Measurements from ENCODE around the gene LHX4. TPM values are rescaled to one million over a fixed set of nuclear protein-coding genes. Genes with fewer than 3 reads are reported as not detected.
A peak's percentile ranks its signal among the peaks of the same experiment; 100 is the strongest.

The LHX4 gene
- total RNA-seq, 1 donor from 2014 or later, result 0.12 TPM

- peaks cover 32% of the 10 kb centered on the region for H3K27me3 Mint-ChIP-seq (ENCODE audit: low read depth)
- TF ChIP-seq CTCF (IDR thresholded peaks at IDR 0.05), result no peak
- H3K27ac Mint-ChIP-seq (ENCODE audit: unreplicated experiment), result no peak overlapping the region
- DNase-seq (ENCODE audit: low spot score), result no peak
- no peaks in the 10 kb centered on the region for H3K36me3 Mint-ChIP-seq (ENCODE audit: low read depth)
- H3K4me3 Mint-ChIP-seq (ENCODE audit: unreplicated experiment), result no peak overlapping the region
- H3K9me3 Mint-ChIP-seq (ENCODE audit: low read depth), result no peaks in the 10 kb centered on the region
- H3K4me1 Mint-ChIP-seq (ENCODE audit: low read depth), result no peaks in the 10 kb centered on the region
These were observed 10.3 kb upstream of the LHX4 start for GRCh38 chr1:180219776-180220175.

GRCh38 chr1:180221462-180221861 lies 8.6 kb upstream of the LHX4 start:
- H3K27me3 Mint-ChIP-seq (ENCODE audit: low read depth), result peaks cover 44% of the 10 kb centered on the region

GRCh38 chr1:180224902-180225301 lies 5.2 kb upstream of the LHX4 start:
- Mint-ChIP-seq H3K9me3 (ENCODE audit: low read depth) (no peaks in the 10 kb centered on the region), H3K27me3 (ENCODE audit: low read depth) (peaks cover 62% of the 10 kb centered on the region)

More at GRCh38 chr1:180221462-180221861, 8.6 kb upstream of the LHX4 start:
- H3K4me1 Mint-ChIP-seq (ENCODE audit: low read depth), result no peaks in the 10 kb centered on the region
- no peak overlapping the region for H3K4me3 Mint-ChIP-seq (ENCODE audit: unreplicated experiment)
- DNase-seq (ENCODE audit: low spot score), result no peak
- H3K9me3 Mint-ChIP-seq (ENCODE audit: low read depth), result no peaks in the 10 kb centered on the region
- peaks cover 1% of the 10 kb centered on the region for H3K36me3 Mint-ChIP-seq (ENCODE audit: low read depth)
- no peak overlapping the region for H3K27ac Mint-ChIP-seq (ENCODE audit: unreplicated experiment)
- no peak for TF ChIP-seq CTCF (IDR thresholded peaks at IDR 0.05)

DNA sequence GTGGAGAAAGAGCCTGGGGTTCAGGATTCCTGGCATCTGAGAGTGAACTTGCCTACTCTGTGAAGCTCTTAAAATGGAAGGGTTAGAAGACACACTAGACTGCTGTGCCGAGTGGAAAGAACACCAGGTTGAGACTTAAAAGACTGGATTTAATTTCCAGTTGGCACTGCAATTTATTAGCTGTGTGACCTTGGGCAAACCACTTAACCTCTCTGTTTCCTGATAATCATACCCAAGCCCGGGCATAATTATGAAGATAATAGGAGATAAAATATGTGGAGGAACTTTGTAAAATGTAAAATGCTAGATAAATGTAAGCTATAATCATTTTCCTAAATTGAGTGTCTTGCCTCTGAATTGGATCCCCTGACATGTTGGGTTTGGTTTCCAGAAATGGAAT lies 4.7 kb upstream of the LHX4 start:
- no peak for DNase-seq (ENCODE audit: low spot score)
- Mint-ChIP-seq H3K4me1 (ENCODE audit: low read depth) (no peaks in the 10 kb centered on the region), H3K27ac (ENCODE audit: unreplicated experiment) (no peak overlapping the region), H3K4me3 (ENCODE audit: unreplicated experiment) (no peak overlapping the region), H3K9me3 (ENCODE audit: low read depth) (no peaks in the 10 kb centered on the region), H3K27me3 (ENCODE audit: low read depth) (peaks cover 62% of the 10 kb centered on the region), H3K36me3 (ENCODE audit: low read depth) (peaks cover 1% of the 10 kb centered on the region)
- no peak for TF ChIP-seq CTCF (IDR thresholded peaks at IDR 0.05)

More at GRCh38 chr1:180224902-180225301, 5.2 kb upstream of the LHX4 start:
- TF ChIP-seq CTCF (IDR thresholded peaks at IDR 0.05), result no peak
- DNase-seq (ENCODE audit: low spot score), result no peak
- Mint-ChIP-seq H3K4me1 (ENCODE audit: low read depth) (no peaks in the 10 kb centered on the region), H3K27ac (ENCODE audit: unreplicated experiment) (no peak overlapping the region), H3K36me3 (ENCODE audit: low read depth) (peaks cover 1% of the 10 kb centered on the region), H3K4me3 (ENCODE audit: unreplicated experiment) (no peak overlapping the region)

GRCh38 chr1:180227861-180228647 lies 2.0 kb upstream of the LHX4 start:
- H3K27me3 Mint-ChIP-seq (ENCODE audit: low read depth), result peaks cover 63% of the 10 kb centered on the region
- H3K4me1 Mint-ChIP-seq (ENCODE audit: low read depth), result peaks cover 8% of the 10 kb centered on the region
- H3K9me3 Mint-ChIP-seq (ENCODE audit: low read depth), result no peaks in the 10 kb centered on the region
- peak overlapping the region; percentile 19 for H3K4me3 Mint-ChIP-seq (ENCODE audit: unreplicated experiment)
- H3K36me3 Mint-ChIP-seq (ENCODE audit: low read depth), result peaks cover 1% of the 10 kb centered on the region
- DNase-seq (ENCODE audit: low spot score), result no peak
- H3K27ac Mint-ChIP-seq (ENCODE audit: unreplicated experiment), result no peak overlapping the region
- no peak for TF ChIP-seq CTCF (IDR thresholded peaks at IDR 0.05)
